ENCODE results near the gene PRDM16. TPM values are rescaled to one million over a fixed set of nuclear protein-coding genes. Genes with fewer than 3 reads are reported as not detected.

The PRDM16 gene
- total RNA-seq, 1 donor, result 6.5 TPM

GRCh38 chr1:3436451-3436850 is 367.4 kb downstream of the PRDM16 start:
- Histone ChIP-seq H3K9me3 (ENCODE audit: low read depth, low read length) (no peaks in the 10 kb centered on the region), H4K20me1 (ENCODE audit: insufficient read depth, low read length) (no peaks in the 10 kb centered on the region), H3K27me3 (ENCODE audit: insufficient read depth, low read length) (peaks cover 14% of the 10 kb centered on the region), H3K27ac (ENCODE audit: low read depth, low read length) (no peak overlapping the region), H3K4me3 (ENCODE audit: insufficient read depth, low read length) (no peak overlapping the region), H3K79me2 (ENCODE audit: insufficient read depth, low read length) (no peaks in the 10 kb centered on the region), H2AFZ (ENCODE audit: low read length) (no peak overlapping the region), H3K36me3 (ENCODE audit: insufficient read depth, low read length) (no peaks in the 10 kb centered on the region), H3K4me2 (ENCODE audit: insufficient read depth, low read length) (no peak overlapping the region), H3K4me1 (ENCODE audit: insufficient read depth, low read length) (no peaks in the 10 kb centered on the region)
- TF ChIP-seq, protein P1, sequence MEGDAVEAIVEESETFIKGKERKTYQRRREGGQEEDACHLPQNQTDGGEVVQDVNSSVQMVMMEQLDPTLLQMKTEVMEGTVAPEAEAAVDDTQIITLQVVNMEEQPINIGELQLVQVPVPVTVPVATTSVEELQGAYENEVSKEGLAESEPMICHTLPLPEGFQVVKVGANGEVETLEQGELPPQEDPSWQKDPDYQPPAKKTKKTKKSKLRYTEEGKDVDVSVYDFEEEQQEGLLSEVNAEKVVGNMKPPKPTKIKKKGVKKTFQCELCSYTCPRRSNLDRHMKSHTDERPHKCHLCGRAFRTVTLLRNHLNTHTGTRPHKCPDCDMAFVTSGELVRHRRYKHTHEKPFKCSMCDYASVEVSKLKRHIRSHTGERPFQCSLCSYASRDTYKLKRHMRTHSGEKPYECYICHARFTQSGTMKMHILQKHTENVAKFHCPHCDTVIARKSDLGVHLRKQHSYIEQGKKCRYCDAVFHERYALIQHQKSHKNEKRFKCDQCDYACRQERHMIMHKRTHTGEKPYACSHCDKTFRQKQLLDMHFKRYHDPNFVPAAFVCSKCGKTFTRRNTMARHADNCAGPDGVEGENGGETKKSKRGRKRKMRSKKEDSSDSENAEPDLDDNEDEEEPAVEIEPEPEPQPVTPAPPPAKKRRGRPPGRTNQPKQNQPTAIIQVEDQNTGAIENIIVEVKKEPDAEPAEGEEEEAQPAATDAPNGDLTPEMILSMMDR (IDR thresholded peaks at IDR 0.05; ENCODE audit: extremely low read depth, low read depth, low read length), result no peak
- DNase-seq (ENCODE audit: insufficient read length, low spot score, missing footprints), result no peak

- H2AFZ ChIP-seq (ENCODE audit: low read length), result no peak overlapping the region
- H3K79me2 ChIP-seq (ENCODE audit: insufficient read depth, low read length), result no peaks in the 10 kb centered on the region
- DNase-seq (ENCODE audit: insufficient read length, low spot score, missing footprints), result no peak
- H3K4me2 ChIP-seq (ENCODE audit: insufficient read depth, low read length), result no peak overlapping the region
- no peak overlapping the region for H3K27ac ChIP-seq (ENCODE audit: low read depth, low read length)
- H3K27me3 ChIP-seq (ENCODE audit: insufficient read depth, low read length), result peaks cover 19% of the 10 kb centered on the region
- no peaks in the 10 kb centered on the region for H3K4me1 ChIP-seq (ENCODE audit: insufficient read depth, low read length)
- TF ChIP-seq, protein P1 (IDR thresholded peaks at IDR 0.05; ENCODE audit: extremely low read depth, low read depth, low read length), result no peak
- no peak overlapping the region for H3K4me3 ChIP-seq (ENCODE audit: insufficient read depth, low read length)
- no peaks in the 10 kb centered on the region for H3K36me3 ChIP-seq (ENCODE audit: insufficient read depth, low read length)
- no peaks in the 10 kb centered on the region for H4K20me1 ChIP-seq (ENCODE audit: insufficient read depth, low read length)
- H3K9me3 ChIP-seq (ENCODE audit: low read depth, low read length), result no peaks in the 10 kb centered on the region
Measured at GRCh38 chr1:3436901-3437300, 367.9 kb downstream of the PRDM16 start.

DNA sequence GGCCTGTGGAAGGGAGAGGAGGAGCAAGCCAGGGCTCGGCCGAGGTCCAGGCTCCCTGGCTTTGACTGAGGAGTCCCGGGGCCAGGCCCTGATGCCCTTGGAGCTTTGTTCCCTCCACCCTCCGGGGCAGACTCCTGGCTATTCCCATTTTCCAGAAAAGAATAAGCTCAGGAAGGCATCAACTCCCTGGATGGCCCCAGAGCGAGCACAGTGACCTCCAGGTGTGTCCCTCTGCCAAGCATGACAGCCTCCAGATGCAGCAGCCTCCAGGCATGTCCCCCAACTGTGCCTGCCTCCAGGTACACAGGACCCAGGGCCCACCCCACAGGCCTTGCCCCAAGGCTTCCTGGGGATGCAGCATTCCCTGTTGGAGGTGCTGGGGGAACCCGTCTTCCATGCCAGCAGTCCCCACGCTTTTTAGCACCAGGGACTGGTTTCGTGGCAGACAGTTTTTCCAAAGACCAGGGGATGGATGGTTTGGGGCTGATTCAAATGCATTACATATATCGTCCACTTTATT is 369.7 kb downstream of the PRDM16 start:
- Histone ChIP-seq H3K4me2 (ENCODE audit: insufficient read depth, low read length) (no peak overlapping the region), H3K27ac (ENCODE audit: low read depth, low read length) (no peak overlapping the region), H3K9me3 (ENCODE audit: low read depth, low read length) (no peaks in the 10 kb centered on the region), H3K4me3 (ENCODE audit: insufficient read depth, low read length) (no peak overlapping the region), H3K27me3 (ENCODE audit: insufficient read depth, low read length) (peaks cover 30% of the 10 kb centered on the region), H4K20me1 (ENCODE audit: insufficient read depth, low read length) (no peaks in the 10 kb centered on the region), H3K36me3 (ENCODE audit: insufficient read depth, low read length) (no peaks in the 10 kb centered on the region), H2AFZ (ENCODE audit: low read length) (no peak overlapping the region), H3K79me2 (ENCODE audit: insufficient read depth, low read length) (no peaks in the 10 kb centered on the region), H3K4me1 (ENCODE audit: insufficient read depth, low read length) (no peaks in the 10 kb centered on the region)
- DNase-seq (ENCODE audit: insufficient read length, low spot score, missing footprints), result no peak
- TF ChIP-seq, protein P1 (IDR thresholded peaks at IDR 0.05; ENCODE audit: extremely low read depth, low read depth, low read length), result no peak

DNA sequence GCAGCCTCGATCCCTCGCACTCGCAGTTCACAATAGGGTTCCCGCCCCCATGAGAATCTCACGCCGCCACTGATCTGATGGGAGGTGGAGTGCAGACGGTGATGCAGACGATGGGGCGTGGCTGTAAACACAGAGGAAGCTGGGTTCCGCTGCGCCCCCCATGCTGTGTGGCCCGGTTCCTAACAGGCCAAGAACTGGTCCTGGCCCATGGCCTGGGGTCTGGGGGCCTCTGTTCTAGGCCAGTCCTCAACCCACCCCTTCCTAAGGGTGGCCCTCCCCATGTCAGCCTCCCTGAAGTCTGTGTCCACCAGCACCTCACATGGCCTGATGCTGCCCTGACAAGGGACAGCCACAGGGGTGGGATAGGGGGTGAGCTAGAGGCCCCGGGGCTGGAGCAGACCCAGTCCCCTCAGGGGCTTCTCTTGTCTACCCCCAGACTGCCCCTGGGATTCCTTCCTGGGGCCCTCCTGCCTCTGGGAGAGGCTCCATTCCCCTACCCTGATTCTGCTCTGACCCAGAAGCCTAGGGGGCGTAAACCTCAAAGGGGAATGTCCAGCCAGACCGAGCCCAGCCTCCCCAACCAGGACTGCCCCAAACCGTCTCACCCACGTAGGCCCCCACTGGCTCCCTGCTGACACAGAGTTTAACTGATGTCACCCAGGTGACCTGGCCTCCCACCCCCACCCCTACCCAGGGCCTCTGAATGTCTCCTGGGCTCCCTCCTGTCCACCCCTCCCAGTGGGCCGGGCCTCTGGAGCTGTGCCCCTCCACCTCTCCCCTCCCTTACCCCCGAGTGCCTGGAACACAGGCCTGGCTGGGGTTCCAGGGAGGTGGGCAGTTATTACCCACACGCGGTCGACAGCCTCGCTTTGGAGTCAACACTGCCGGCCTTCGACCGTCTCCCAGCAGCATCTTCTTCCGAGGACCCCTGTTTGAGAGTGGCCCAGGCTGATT is 370.6 kb downstream of the PRDM16 start:
- Histone ChIP-seq H3K27ac (ENCODE audit: low read depth, low read length) (no peak overlapping the region), H3K36me3 (ENCODE audit: insufficient read depth, low read length) (no peaks in the 10 kb centered on the region), H3K9me3 (ENCODE audit: low read depth, low read length) (no peaks in the 10 kb centered on the region), H3K4me1 (ENCODE audit: insufficient read depth, low read length) (no peaks in the 10 kb centered on the region), H4K20me1 (ENCODE audit: insufficient read depth, low read length) (peaks cover 2% of the 10 kb centered on the region), H3K27me3 (ENCODE audit: insufficient read depth, low read length) (peaks cover 35% of the 10 kb centered on the region), H3K4me2 (ENCODE audit: insufficient read depth, low read length) (no peak overlapping the region), H3K4me3 (ENCODE audit: insufficient read depth, low read length) (no peak overlapping the region), H2AFZ (ENCODE audit: low read length) (no peak overlapping the region), H3K79me2 (ENCODE audit: insufficient read depth, low read length) (no peaks in the 10 kb centered on the region)
- no peak for DNase-seq (ENCODE audit: insufficient read length, low spot score, missing footprints)
- TF ChIP-seq, protein P1 (IDR thresholded peaks at IDR 0.05; ENCODE audit: extremely low read depth, low read depth, low read length), result no peak

Data from osteoblast (primary cell).